ENCODE measurements around the gene CAPG.

- TF ChIP-seq CTCF (IDR thresholded peaks at IDR 0.05) = no peak
- no peak for TF ChIP-seq POLR2A (IDR thresholded peaks at IDR 0.05)
- no peak for TF ChIP-seq POLR2AphosphoS5 (IDR thresholded peaks at IDR 0.05)
- no peak for TF ChIP-seq EP300 (IDR thresholded peaks at IDR 0.05)
These were observed 15.2 kb downstream of the CAPG start for GRCh38 chr2:85394976-85395375.

Measured in sigmoid colon (tissue), 4 donors.